ENCODE results near the gene COL20A1. TPM values are rescaled to one million over a fixed set of nuclear protein-coding genes. Genes with fewer than 3 reads are reported as not detected.

The COL20A1 gene
- polyA plus RNA-seq, 2 donors = not detected

- 18 to 21% methylated on average over 17 of the region's 17 CpGs for WGBS, 2 donors
- no peaks in the 10 kb centered on the region for H3K9me3 ChIP-seq (ENCODE audit: control insufficient read depth in 2 of 2, insufficient read depth in 1 of 2, low read depth in 1 of 2, low read length in 1 of 2)
- H3K36me3 ChIP-seq (ENCODE audit: control insufficient read depth in 2 of 2, insufficient read depth in 2 of 2, low read length in 1 of 2) = no peaks in the 10 kb centered on the region
- H3K27me3 ChIP-seq (ENCODE audit: control insufficient read depth in 1 of 2, insufficient read depth in 2 of 2, low read length in 2 of 2) = no peaks in the 10 kb centered on the region
- H3K4me1 ChIP-seq (ENCODE audit: control insufficient read depth in 2 of 2, insufficient read depth in 2 of 2, low read length in 1 of 2) = peaks cover 0 to under 1% of the 10 kb centered on the region in 2 donors
- no peak overlapping the region for H3K27ac ChIP-seq (ENCODE audit: low read depth in 2 of 2, low read length in 1 of 2)
- H3K4me3 ChIP-seq (ENCODE audit: low read depth in 1 of 2, low read length in 2 of 2) = no peak overlapping the region
Measured at GRCh38 chr20:63295422-63295821, 2.4 kb downstream of the COL20A1 start.

- Histone ChIP-seq H3K9me3 (ENCODE audit: control insufficient read depth in 2 of 2, insufficient read depth in 1 of 2, low read depth in 1 of 2, low read length in 1 of 2) (no peaks in the 10 kb centered on the region), H3K36me3 (ENCODE audit: control insufficient read depth in 2 of 2, insufficient read depth in 2 of 2, low read length in 1 of 2) (no peaks in the 10 kb centered on the region), H3K27me3 (ENCODE audit: control insufficient read depth in 1 of 2, insufficient read depth in 2 of 2, low read length in 2 of 2) (no peaks in the 10 kb centered on the region), H3K4me3 (ENCODE audit: low read depth in 1 of 2, low read length in 2 of 2) (no peak overlapping the region), H3K4me1 (ENCODE audit: control insufficient read depth in 2 of 2, insufficient read depth in 2 of 2, low read length in 1 of 2) (no peaks in the 10 kb centered on the region), H3K27ac (ENCODE audit: low read depth in 2 of 2, low read length in 1 of 2) (no peak overlapping the region)
- WGBS, 2 donors = 13 to 16% methylated on average over 20 of the region's 20 CpGs
Measured at GRCh38 chr20:63295846-63296245, 2.9 kb downstream of the COL20A1 start.

- H3K4me3 ChIP-seq (ENCODE audit: low read depth in 1 of 2, low read length in 2 of 2) = no peak overlapping the region
- H3K36me3 ChIP-seq (ENCODE audit: control insufficient read depth in 2 of 2, insufficient read depth in 2 of 2, low read length in 1 of 2) = no peaks in the 10 kb centered on the region
- H3K4me1 ChIP-seq (ENCODE audit: control insufficient read depth in 2 of 2, insufficient read depth in 2 of 2, low read length in 1 of 2) = no peaks in the 10 kb centered on the region
- H3K9me3 ChIP-seq (ENCODE audit: control insufficient read depth in 2 of 2, insufficient read depth in 1 of 2, low read depth in 1 of 2, low read length in 1 of 2) = no peaks in the 10 kb centered on the region
- WGBS, 2 donors = 28 to 29% methylated on average over 18 of the region's 18 CpGs
- H3K27me3 ChIP-seq (ENCODE audit: control insufficient read depth in 1 of 2, insufficient read depth in 2 of 2, low read length in 2 of 2) = no peaks in the 10 kb centered on the region
- H3K27ac ChIP-seq (ENCODE audit: low read depth in 2 of 2, low read length in 1 of 2) = no peak overlapping the region
Measured at GRCh38 chr20:63296531-63297299, 3.7 kb downstream of the COL20A1 start.

GRCh38 chr20:63297371-63297781 is 4.4 kb downstream of the COL20A1 start:
- H3K27ac ChIP-seq (ENCODE audit: low read depth in 2 of 2, low read length in 1 of 2) = no peak overlapping the region
- no peaks in the 10 kb centered on the region for H3K27me3 ChIP-seq (ENCODE audit: control insufficient read depth in 1 of 2, insufficient read depth in 2 of 2, low read length in 2 of 2)
- no peaks in the 10 kb centered on the region for H3K4me1 ChIP-seq (ENCODE audit: control insufficient read depth in 2 of 2, insufficient read depth in 2 of 2, low read length in 1 of 2)
- 55 to 58% methylated on average over 11 of the region's 11 CpGs for WGBS, 2 donors
- no peak overlapping the region for H3K4me3 ChIP-seq (ENCODE audit: low read depth in 1 of 2, low read length in 2 of 2)
- no peaks in the 10 kb centered on the region for H3K9me3 ChIP-seq (ENCODE audit: control insufficient read depth in 2 of 2, insufficient read depth in 1 of 2, low read depth in 1 of 2, low read length in 1 of 2)
- H3K36me3 ChIP-seq (ENCODE audit: control insufficient read depth in 2 of 2, insufficient read depth in 2 of 2, low read length in 1 of 2) = no peaks in the 10 kb centered on the region

GRCh38 chr20:63297796-63298572 is 5.0 kb downstream of the COL20A1 start:
- Histone ChIP-seq H3K9me3 (ENCODE audit: control insufficient read depth in 2 of 2, insufficient read depth in 1 of 2, low read depth in 1 of 2, low read length in 1 of 2) (no peaks in the 10 kb centered on the region), H3K36me3 (ENCODE audit: control insufficient read depth in 2 of 2, insufficient read depth in 2 of 2, low read length in 1 of 2) (no peaks in the 10 kb centered on the region), H3K27ac (ENCODE audit: low read depth in 2 of 2, low read length in 1 of 2) (no peak overlapping the region), H3K4me1 (ENCODE audit: control insufficient read depth in 2 of 2, insufficient read depth in 2 of 2, low read length in 1 of 2) (no peaks in the 10 kb centered on the region), H3K27me3 (ENCODE audit: control insufficient read depth in 1 of 2, insufficient read depth in 2 of 2, low read length in 2 of 2) (no peaks in the 10 kb centered on the region), H3K4me3 (ENCODE audit: low read depth in 1 of 2, low read length in 2 of 2) (no peak overlapping the region)
- WGBS, 2 donors = 75 to 80% methylated on average over 16 of the region's 16 CpGs

- H3K9me3 ChIP-seq (ENCODE audit: control insufficient read depth in 2 of 2, insufficient read depth in 1 of 2, low read depth in 1 of 2, low read length in 1 of 2) = no peaks in the 10 kb centered on the region
- no peaks in the 10 kb centered on the region for H3K36me3 ChIP-seq (ENCODE audit: control insufficient read depth in 2 of 2, insufficient read depth in 2 of 2, low read length in 1 of 2)
- no peak overlapping the region for H3K4me3 ChIP-seq (ENCODE audit: low read depth in 1 of 2, low read length in 2 of 2)
- H3K27me3 ChIP-seq (ENCODE audit: control insufficient read depth in 1 of 2, insufficient read depth in 2 of 2, low read length in 2 of 2) = no peaks in the 10 kb centered on the region
- H3K27ac ChIP-seq (ENCODE audit: low read depth in 2 of 2, low read length in 1 of 2) = no peak overlapping the region
- WGBS, 2 donors = 86 to 88% methylated on average over 17 of the region's 17 CpGs
- no peaks in the 10 kb centered on the region for H3K4me1 ChIP-seq (ENCODE audit: control insufficient read depth in 2 of 2, insufficient read depth in 2 of 2, low read length in 1 of 2)
Measured at GRCh38 chr20:63298731-63299312, 5.8 kb downstream of the COL20A1 start.

GRCh38 chr20:63301671-63302070 is 8.7 kb downstream of the COL20A1 start:
- Histone ChIP-seq H3K4me1 (ENCODE audit: control insufficient read depth in 2 of 2, insufficient read depth in 2 of 2, low read length in 1 of 2) (no peaks in the 10 kb centered on the region), H3K9me3 (ENCODE audit: control insufficient read depth in 2 of 2, insufficient read depth in 1 of 2, low read depth in 1 of 2, low read length in 1 of 2) (no peaks in the 10 kb centered on the region), H3K4me3 (ENCODE audit: low read depth in 1 of 2, low read length in 2 of 2) (no peak overlapping the region), H3K36me3 (ENCODE audit: control insufficient read depth in 2 of 2, insufficient read depth in 2 of 2, low read length in 1 of 2) (no peaks in the 10 kb centered on the region), H3K27ac (ENCODE audit: low read depth in 2 of 2, low read length in 1 of 2) (no peak overlapping the region), H3K27me3 (ENCODE audit: control insufficient read depth in 1 of 2, insufficient read depth in 2 of 2, low read length in 2 of 2) (no peaks in the 10 kb centered on the region)
- 95 to 98% methylated on average over 1 of the region's 1 CpG for WGBS, 2 donors

- no peak overlapping the region for H3K27ac ChIP-seq (ENCODE audit: low read depth in 2 of 2, low read length in 1 of 2)
- WGBS, 2 donors = 60 to 61% methylated on average over 5 of the region's 5 CpGs
- H3K27me3 ChIP-seq (ENCODE audit: control insufficient read depth in 1 of 2, insufficient read depth in 2 of 2, low read length in 2 of 2) = no peaks in the 10 kb centered on the region
Measured at GRCh38 chr20:63303095-63303666, 10.2 kb downstream of the COL20A1 start.

GRCh38 chr20:63305393-63305792 is 12.4 kb downstream of the COL20A1 start:
- H3K4me3 ChIP-seq (ENCODE audit: low read depth in 1 of 2, low read length in 2 of 2) = no peak overlapping the region
- no peaks in the 10 kb centered on the region for H3K36me3 ChIP-seq (ENCODE audit: control insufficient read depth in 2 of 2, insufficient read depth in 2 of 2, low read length in 1 of 2)
- no peak overlapping the region for H3K27ac ChIP-seq (ENCODE audit: low read depth in 2 of 2, low read length in 1 of 2)
- no peaks in the 10 kb centered on the region for H3K27me3 ChIP-seq (ENCODE audit: control insufficient read depth in 1 of 2, insufficient read depth in 2 of 2, low read length in 2 of 2)
- no peaks in the 10 kb centered on the region for H3K9me3 ChIP-seq (ENCODE audit: control insufficient read depth in 2 of 2, insufficient read depth in 1 of 2, low read depth in 1 of 2, low read length in 1 of 2)
- H3K4me1 ChIP-seq (ENCODE audit: control insufficient read depth in 2 of 2, insufficient read depth in 2 of 2, low read length in 1 of 2) = no peaks in the 10 kb centered on the region
- WGBS, 2 donors = 47 to 48% methylated on average over 8 of the region's 8 CpGs

More at GRCh38 chr20:63303095-63303666, 10.2 kb downstream of the COL20A1 start:
- Histone ChIP-seq H3K4me1 (ENCODE audit: control insufficient read depth in 2 of 2, insufficient read depth in 2 of 2, low read length in 1 of 2) (no peaks in the 10 kb centered on the region), H3K36me3 (ENCODE audit: control insufficient read depth in 2 of 2, insufficient read depth in 2 of 2, low read length in 1 of 2) (no peaks in the 10 kb centered on the region), H3K9me3 (ENCODE audit: control insufficient read depth in 2 of 2, insufficient read depth in 1 of 2, low read depth in 1 of 2, low read length in 1 of 2) (no peaks in the 10 kb centered on the region), H3K4me3 (ENCODE audit: low read depth in 1 of 2, low read length in 2 of 2) (no peak overlapping the region)

Data from esophagus (tissue), 2 donors.